HepG2 (cell line): ENCODE results near the gene NOL4L. TPM values are rescaled to one million over a fixed set of nuclear protein-coding genes. Genes with fewer than 3 reads are reported as not detected.

Experiments
- HNRNPH1 ChIP-seq: fragments of 200-400 bp; formaldehyde crosslinking; optimal IDR thresholded peaks from 2 replicates; pipeline ENCODE3; 2017; ENCODE audit warnings: mild to moderate bottlenecking, low read depth, low read length
- HNRNPUL1 ChIP-seq: fragments of 200-400 bp; formaldehyde crosslinking; IDR thresholded peaks from 2 replicates; pipeline ENCODE4 v1.6.1; 2017; ENCODE audit warnings: low read depth, mild to moderate bottlenecking, low read length, moderate library complexity
- IRF2 ChIP-seq: IDR thresholded peaks from 2 replicates; pipeline ENCODE4 v1.6.1; 2018; ENCODE audit warnings: missing genetic modification reagents, missing compliant biosample characterization
- NFKBIZ ChIP-seq: IDR thresholded peaks from 2 replicates; pipeline ENCODE4 v1.6.1; 2018; ENCODE audit warnings: missing genetic modification reagents, missing compliant biosample characterization
- NPAS2 ChIP-seq: sonication (generic); formaldehyde crosslinking; IDR thresholded peaks from 2 replicates; pipeline ENCODE4 v1.8.0; 2022; ENCODE audit warnings: mild to moderate bottlenecking, missing genetic modification reagents, borderline replicate concordance
- THAP11 ChIP-seq: IDR thresholded peaks from 2 replicates; pipeline ENCODE4 v1.6.1; 2016; ENCODE audit warnings: missing biosample characterization, missing genetic modification reagents
- ZNF546 ChIP-seq: sonication (generic); formaldehyde crosslinking; conservative IDR thresholded peaks from 2 replicates; pipeline ENCODE4 v1.8.1; 2023; ENCODE audit warnings: mild to moderate bottlenecking, missing genetic modification reagents
- ZNF713 ChIP-seq: sonication (generic); formaldehyde crosslinking; IDR thresholded peaks from 2 replicates; pipeline ENCODE4 v1.4.0; 2020; ENCODE audit warnings: mild to moderate bottlenecking, missing genetic modification reagents
- ZSCAN30 ChIP-seq: sonication (generic); formaldehyde crosslinking; IDR thresholded peaks from 2 replicates; pipeline ENCODE4 v1.5.0; 2020; ENCODE audit warnings: mild to moderate bottlenecking, missing genetic modification reagents
- polyA plus RNA-seq, 8 experiments: library from polyadenylated mRNA; depleted of rRNA in 3 of 8; stranded (reverse) in 7 of 8; unstranded in 1 of 8; fragments of >200 nt; fragmentation: Illumina TruSeq in 4 of 8; extraction: Trizol in 4 of 8; gene quantifications; 2 replicates each; pipeline versions ENCODE4 v1.2.1 to v1.2.3, GENCODE V29; 2011 to 2016; ENCODE audit warnings: low read depth in 4 of 8, missing spikeins in 1 of 8, mixed read lengths in 1 of 8; ENCODE audit not compliant: insufficient read depth in 1 of 8
- total RNA-seq, 5 experiments: library from RNA; depleted of rRNA; stranded (reverse); fragments of >200 nt; fragmentation: Illumina TruSeq; extraction: Trizol; gene quantifications; 2 replicates each; pipeline ENCODE4 v1.2.3, GENCODE V29; 2016; ENCODE audit warnings: low read depth in 1 of 5
- TF ChIP-seq, protein P1 (sequence below): sonication (generic); formaldehyde crosslinking; conservative IDR thresholded peaks from 2 replicates; pipeline ENCODE4 v1.4.0; 2020; ENCODE audit warnings: mild to moderate bottlenecking, missing genetic modification reagents, moderate library complexity
- TF ChIP-seq, protein P2 (sequence below): sonication (generic); formaldehyde crosslinking; IDR thresholded peaks from 2 replicates; pipeline ENCODE4 v1.4.0; 2020; ENCODE audit warnings: missing genetic modification reagents
- TF ChIP-seq, protein P3 (sequence below): sonication (generic); formaldehyde crosslinking; IDR thresholded peaks from 2 replicates; pipeline ENCODE4 v1.5.1; 2020; ENCODE audit warnings: mild to moderate bottlenecking, missing genetic modification reagents, borderline replicate concordance
- TF ChIP-seq, protein P4 (sequence below): sonication (generic); formaldehyde crosslinking; IDR thresholded peaks from 2 replicates; pipeline ENCODE4 v1.4.0; 2020; ENCODE audit warnings: mild to moderate bottlenecking, missing genetic modification reagents, borderline replicate concordance
- TF ChIP-seq, protein P5 (sequence below): sonication (generic); formaldehyde crosslinking; IDR thresholded peaks from 2 replicates; pipeline ENCODE4 v1.4.0; 2020; ENCODE audit warnings: missing genetic modification reagents

The NOL4L gene
- total and polyA plus RNA-seq, 2 of the 13 experiments (the other 11 are each of a cell fraction or from before 2014, with no cell fraction given) = 16.6 to 35.4 TPM

DNA sequence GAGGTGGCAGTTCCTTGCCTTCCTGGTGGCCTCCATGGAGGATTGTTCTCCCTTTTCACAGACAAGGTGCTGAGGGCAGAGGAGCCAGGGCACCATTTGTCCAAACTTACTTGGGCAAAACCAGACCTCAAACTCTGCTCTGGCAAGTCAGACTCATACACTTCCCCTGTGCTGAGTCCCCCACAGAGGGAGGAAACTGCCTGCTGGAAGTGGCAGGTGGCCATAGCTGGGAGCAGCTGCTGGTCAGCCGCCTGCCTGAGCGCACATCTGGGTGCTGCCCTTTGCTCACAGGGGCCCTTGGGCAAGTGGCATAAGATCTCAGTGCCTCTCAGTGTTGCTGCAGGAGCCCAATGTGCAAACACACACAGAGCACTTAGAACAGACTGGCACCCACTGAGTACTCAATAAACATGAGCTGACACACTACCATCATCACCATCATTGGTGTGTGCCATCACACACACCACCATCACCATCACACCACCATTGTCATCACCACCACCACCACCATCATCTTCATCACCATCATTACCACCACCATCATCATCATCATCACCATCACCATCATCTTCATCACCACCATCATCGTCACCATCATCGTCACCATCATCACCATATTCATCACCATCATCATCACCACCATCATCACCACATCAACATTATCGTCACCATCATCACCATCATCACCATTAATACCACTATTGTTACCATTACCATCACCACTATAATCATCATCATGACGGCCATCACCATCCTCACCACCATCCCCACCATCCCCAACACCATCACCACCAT lies 17.6 kb downstream of the NOL4L start (continued):
- TF ChIP-seq, protein P1, sequence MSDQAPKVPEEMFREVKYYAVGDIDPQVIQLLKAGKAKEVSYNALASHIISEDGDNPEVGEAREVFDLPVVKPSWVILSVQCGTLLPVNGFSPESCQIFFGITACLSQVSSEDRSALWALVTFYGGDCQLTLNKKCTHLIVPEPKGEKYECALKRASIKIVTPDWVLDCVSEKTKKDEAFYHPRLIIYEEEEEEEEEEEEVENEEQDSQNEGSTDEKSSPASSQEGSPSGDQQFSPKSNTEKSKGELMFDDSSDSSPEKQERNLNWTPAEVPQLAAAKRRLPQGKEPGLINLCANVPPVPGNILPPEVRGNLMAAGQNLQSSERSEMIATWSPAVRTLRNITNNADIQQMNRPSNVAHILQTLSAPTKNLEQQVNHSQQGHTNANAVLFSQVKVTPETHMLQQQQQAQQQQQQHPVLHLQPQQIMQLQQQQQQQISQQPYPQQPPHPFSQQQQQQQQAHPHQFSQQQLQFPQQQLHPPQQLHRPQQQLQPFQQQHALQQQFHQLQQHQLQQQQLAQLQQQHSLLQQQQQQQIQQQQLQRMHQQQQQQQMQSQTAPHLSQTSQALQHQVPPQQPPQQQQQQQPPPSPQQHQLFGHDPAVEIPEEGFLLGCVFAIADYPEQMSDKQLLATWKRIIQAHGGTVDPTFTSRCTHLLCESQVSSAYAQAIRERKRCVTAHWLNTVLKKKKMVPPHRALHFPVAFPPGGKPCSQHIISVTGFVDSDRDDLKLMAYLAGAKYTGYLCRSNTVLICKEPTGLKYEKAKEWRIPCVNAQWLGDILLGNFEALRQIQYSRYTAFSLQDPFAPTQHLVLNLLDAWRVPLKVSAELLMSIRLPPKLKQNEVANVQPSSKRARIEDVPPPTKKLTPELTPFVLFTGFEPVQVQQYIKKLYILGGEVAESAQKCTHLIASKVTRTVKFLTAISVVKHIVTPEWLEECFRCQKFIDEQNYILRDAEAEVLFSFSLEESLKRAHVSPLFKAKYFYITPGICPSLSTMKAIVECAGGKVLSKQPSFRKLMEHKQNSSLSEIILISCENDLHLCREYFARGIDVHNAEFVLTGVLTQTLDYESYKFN = no peak
- no peak for TF ChIP-seq NPAS2
- no peak for TF ChIP-seq THAP11 (CRISPR knock-in tag)
- TF ChIP-seq, protein P2, sequence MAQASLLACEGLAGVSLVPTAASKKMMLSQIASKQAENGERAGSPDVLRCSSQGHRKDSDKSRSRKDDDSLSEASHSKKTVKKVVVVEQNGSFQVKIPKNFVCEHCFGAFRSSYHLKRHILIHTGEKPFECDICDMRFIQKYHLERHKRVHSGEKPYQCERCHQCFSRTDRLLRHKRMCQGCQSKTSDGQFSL (CRISPR knock-in tag) = no peak
- no peak for TF ChIP-seq HNRNPUL1
- TF ChIP-seq, protein P3, sequence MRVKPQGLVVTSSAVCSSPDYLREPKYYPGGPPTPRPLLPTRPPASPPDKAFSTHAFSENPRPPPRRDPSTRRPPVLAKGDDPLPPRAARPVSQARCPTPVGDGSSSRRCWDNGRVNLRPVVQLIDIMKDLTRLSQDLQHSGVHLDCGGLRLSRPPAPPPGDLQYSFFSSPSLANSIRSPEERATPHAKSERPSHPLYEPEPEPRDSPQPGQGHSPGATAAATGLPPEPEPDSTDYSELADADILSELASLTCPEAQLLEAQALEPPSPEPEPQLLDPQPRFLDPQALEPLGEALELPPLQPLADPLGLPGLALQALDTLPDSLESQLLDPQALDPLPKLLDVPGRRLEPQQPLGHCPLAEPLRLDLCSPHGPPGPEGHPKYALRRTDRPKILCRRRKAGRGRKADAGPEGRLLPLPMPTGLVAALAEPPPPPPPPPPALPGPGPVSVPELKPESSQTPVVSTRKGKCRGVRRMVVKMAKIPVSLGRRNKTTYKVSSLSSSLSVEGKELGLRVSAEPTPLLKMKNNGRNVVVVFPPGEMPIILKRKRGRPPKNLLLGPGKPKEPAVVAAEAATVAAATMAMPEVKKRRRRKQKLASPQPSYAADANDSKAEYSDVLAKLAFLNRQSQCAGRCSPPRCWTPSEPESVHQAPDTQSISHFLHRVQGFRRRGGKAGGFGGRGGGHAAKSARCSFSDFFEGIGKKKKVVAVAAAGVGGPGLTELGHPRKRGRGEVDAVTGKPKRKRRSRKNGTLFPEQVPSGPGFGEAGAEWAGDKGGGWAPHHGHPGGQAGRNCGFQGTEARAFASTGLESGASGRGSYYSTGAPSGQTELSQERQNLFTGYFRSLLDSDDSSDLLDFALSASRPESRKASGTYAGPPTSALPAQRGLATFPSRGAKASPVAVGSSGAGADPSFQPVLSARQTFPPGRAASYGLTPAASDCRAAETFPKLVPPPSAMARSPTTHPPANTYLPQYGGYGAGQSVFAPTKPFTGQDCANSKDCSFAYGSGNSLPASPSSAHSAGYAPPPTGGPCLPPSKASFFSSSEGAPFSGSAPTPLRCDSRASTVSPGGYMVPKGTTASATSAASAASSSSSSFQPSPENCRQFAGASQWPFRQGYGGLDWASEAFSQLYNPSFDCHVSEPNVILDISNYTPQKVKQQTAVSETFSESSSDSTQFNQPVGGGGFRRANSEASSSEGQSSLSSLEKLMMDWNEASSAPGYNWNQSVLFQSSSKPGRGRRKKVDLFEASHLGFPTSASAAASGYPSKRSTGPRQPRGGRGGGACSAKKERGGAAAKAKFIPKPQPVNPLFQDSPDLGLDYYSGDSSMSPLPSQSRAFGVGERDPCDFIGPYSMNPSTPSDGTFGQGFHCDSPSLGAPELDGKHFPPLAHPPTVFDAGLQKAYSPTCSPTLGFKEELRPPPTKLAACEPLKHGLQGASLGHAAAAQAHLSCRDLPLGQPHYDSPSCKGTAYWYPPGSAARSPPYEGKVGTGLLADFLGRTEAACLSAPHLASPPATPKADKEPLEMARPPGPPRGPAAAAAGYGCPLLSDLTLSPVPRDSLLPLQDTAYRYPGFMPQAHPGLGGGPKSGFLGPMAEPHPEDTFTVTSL (CRISPR knock-in tag) = no peak
- no peak for TF ChIP-seq NFKBIZ (CRISPR knock-in tag)
- 0 out of 2 replicates have a peak, but pooled peaks have one; percentile 38 for TF ChIP-seq ZNF713
- TF ChIP-seq, protein P4, sequence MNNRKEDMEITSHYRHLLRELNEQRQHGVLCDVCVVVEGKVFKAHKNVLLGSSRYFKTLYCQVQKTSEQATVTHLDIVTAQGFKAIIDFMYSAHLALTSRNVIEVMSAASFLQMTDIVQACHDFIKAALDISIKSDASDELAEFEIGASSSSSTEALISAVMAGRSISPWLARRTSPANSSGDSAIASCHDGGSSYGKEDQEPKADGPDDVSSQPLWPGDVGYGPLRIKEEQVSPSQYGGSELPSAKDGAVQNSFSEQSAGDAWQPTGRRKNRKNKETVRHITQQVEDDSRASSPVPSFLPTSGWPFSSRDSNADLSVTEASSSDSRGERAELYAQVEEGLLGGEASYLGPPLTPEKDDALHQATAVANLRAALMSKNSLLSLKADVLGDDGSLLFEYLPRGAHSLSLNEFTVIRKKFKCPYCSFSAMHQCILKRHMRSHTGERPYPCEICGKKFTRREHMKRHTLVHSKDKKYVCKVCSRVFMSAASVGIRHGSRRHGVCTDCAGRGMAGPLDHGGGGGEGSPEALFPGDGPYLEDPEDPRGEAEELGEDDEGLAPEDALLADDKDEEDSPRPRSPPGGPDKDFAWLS (CRISPR knock-in tag) = no peak
- no peak for TF ChIP-seq ZNF546 (CRISPR knock-in tag)
- TF ChIP-seq HNRNPH1 = no peak
- no peak for TF ChIP-seq IRF2
- TF ChIP-seq, protein P5, sequence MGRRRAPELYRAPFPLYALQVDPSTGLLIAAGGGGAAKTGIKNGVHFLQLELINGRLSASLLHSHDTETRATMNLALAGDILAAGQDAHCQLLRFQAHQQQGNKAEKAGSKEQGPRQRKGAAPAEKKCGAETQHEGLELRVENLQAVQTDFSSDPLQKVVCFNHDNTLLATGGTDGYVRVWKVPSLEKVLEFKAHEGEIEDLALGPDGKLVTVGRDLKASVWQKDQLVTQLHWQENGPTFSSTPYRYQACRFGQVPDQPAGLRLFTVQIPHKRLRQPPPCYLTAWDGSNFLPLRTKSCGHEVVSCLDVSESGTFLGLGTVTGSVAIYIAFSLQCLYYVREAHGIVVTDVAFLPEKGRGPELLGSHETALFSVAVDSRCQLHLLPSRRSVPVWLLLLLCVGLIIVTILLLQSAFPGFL (CRISPR knock-in tag) = no peak
- no peak for TF ChIP-seq ZSCAN30 (CRISPR knock-in tag)
